Panc1 (cell line): ENCODE measurements around the gene TRIM2. TPM values are rescaled to one million over a fixed set of nuclear protein-coding genes. Genes with fewer than 3 reads are reported as not detected.

Experiments used
- ATAC-seq: fragments of 200-7000 bp; cut with Tn5 transposase; 2 replicates; pipeline ENCODE4 v1.9.1; 2020; ENCODE audit warnings: mild to moderate bottlenecking, moderate library complexity
- BruUV-seq: library from RNA; stranded (reverse); fragments of 400-500 nt; replicated peaks from 2 replicates; lab custom pipeline; 2021; lab: Mats Ljungman, UMichigan
- CTCF ChIA-PET: fragments of 300-600 bp; sonication (Branson Sonifier 250); formaldehyde crosslinking; loops from one replicate; lab custom pipeline; 2022; ENCODE audit warnings: antibody characterized with exemption; lab: Charles Lee
- POLR2A ChIA-PET: fragments of 300-600 bp; sonication (Branson Sonifier 250); formaldehyde crosslinking; loops from one replicate; lab custom pipeline; 2022; ENCODE audit warnings: antibody characterized with exemption; lab: Charles Lee
- DNase-seq: peaks from one replicate; pipeline ENCODE4 v3.0.0-alpha.2; 2010; ENCODE audit warnings: low read depth, low spot score
- H3K27ac ChIP-seq: 2 replicates; pipeline ENCODE4 v1.5.1; 2011; ENCODE audit warnings: mild to moderate bottlenecking, low read length, inconsistent platforms
- H3K27me3 ChIP-seq: fragments of 200-500 bp; sonication (Bioruptor generic); 2 replicates; pipeline ENCODE4 v1.6.0; 2014; ENCODE audit warnings: low read length, inconsistent platforms; ENCODE audit not compliant: control insufficient read depth, insufficient read depth
- H3K36me3 ChIP-seq: fragments of 200-500 bp; sonication (Bioruptor generic); 2 replicates; pipeline ENCODE4 v1.5.1; 2014; ENCODE audit warnings: inconsistent platforms, mild to moderate bottlenecking, low read length, moderate library complexity; ENCODE audit not compliant: control insufficient read depth, insufficient read depth
- H3K4me1 ChIP-seq: 2 replicates; pipeline ENCODE4 v1.5.1; 2011; ENCODE audit warnings: inconsistent platforms, mild to moderate bottlenecking, low read length, moderate library complexity; ENCODE audit not compliant: control insufficient read depth, insufficient read depth
- H3K4me3 ChIP-seq, 2 experiments: 2 replicates each; pipeline ENCODE4 v1.5.1; 2011 to 2012; ENCODE audit warnings: low read depth in 2 of 2, low read length in 2 of 2, mild to moderate bottlenecking in 2 of 2, inconsistent platforms in 1 of 2, moderate library complexity in 1 of 2
- H3K9me3 ChIP-seq: fragments of 200-500 bp; sonication (Bioruptor generic); 2 replicates; pipeline ENCODE4 v1.5.1; 2014; ENCODE audit warnings: low read depth, mild to moderate bottlenecking, inconsistent platforms, low read length, moderate library complexity; ENCODE audit not compliant: control insufficient read depth, insufficient read depth
- POLR2AphosphoS5 ChIP-seq: IDR thresholded peaks from 2 replicates; pipeline ENCODE4 v1.6.1; 2012; ENCODE audit warnings: mild to moderate bottlenecking, low read depth, low read length, moderate library complexity
- SIN3A ChIP-seq: IDR thresholded peaks from 2 replicates; pipeline ENCODE4 v1.6.1; 2012; ENCODE audit warnings: low read depth, mild to moderate bottlenecking, low read length, moderate library complexity, borderline replicate concordance; ENCODE audit not compliant: insufficient read depth
- TCF7L2 ChIP-seq: IDR thresholded peaks from 2 replicates; pipeline ENCODE4 v1.6.1; 2011; ENCODE audit warnings: mild to moderate bottlenecking, low read depth, low read length, inconsistent platforms
- in situ Hi-C: cut with HindIII; loops from 2 replicates; pipeline ENCODE4 v1.10.0; 2016; ENCODE audit warnings: low sequenced_read_pairs, low pct_unique_long_range_greater_than_20kb
- intact Hi-C: fragments of 100-400 bp; cut with micrococcal nuclease; formaldehyde crosslinking; loops from one replicate; pipeline ENCODE4 v1.10.0; 2022; ENCODE audit not compliant: unreplicated experiment
- total RNA-seq: library from RNA; stranded (reverse); gene quantifications from one replicate; pipeline ENCODE4 v1.2.1, GENCODE V29; 2021; ENCODE audit not compliant: unreplicated experiment
- TF ChIP-seq, protein P1 (sequence below), 2 experiments: IDR thresholded peaks; 2 replicates each; pipeline ENCODE4 v1.6.1; 2011 to 2012; ENCODE audit warnings: low read depth in 2 of 2, control low read depth in 1 of 2, low read length in 1 of 2, mild to moderate bottlenecking in 1 of 2, moderate library complexity in 1 of 2; ENCODE audit not compliant: insufficient read depth in 1 of 2
- TF ChIP-seq, protein P2 (sequence below): fragments of 450-650 bp; IDR thresholded peaks from 2 replicates; pipeline ENCODE4 v1.5.1; 2017; ENCODE audit warnings: mild to moderate bottlenecking

The TRIM2 gene
- total RNA-seq, 1 experiment from 2014 or later, result 18.9 TPM

DNA sequence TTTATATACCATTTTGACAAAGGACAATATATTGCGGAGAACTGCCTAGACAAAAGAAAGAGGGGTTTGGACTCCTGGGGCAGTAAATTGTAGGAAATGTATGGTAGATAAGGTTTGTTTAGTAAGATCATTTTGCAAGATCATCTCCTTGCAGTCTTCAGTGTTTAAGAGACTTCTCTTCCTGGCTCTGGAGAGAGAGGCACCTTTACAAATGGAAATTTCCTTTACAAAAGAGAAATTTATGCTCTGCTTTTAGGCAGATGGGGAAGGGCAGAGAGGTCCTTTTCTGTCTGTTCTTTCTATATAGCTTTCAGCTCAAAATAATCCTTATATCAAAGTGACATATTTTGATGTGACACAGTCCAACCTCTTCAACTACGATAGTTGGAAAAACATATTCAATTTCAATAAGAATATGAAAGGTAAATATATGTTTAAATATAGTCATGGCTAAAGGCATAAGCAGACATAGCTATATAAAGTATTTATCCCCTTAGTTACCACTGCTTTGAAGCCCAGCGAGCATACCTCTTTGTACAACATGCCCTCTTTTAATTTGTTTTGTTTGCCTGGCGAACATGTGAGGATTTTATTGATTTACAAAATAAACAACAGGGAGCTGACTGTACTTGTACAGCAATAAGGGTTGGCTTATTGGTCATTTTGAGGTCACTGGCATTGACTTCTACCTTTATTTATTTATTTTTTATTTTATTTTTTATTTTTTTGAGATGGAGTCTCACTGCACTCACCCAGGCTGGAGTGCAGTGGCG is 65.2 kb downstream of the TRIM2 start:
- Histone ChIP-seq H3K27ac (peak overlapping the region; percentile 17; the same call in 1 of the 2 replicates), H3K27me3 (no peaks in the 10 kb centered on the region), H3K4me1 (peaks cover 4% of the 10 kb centered on the region; the same call in 1 of the 2 replicates), H3K36me3 (no peaks in the 10 kb centered on the region), H3K9me3 (no peaks in the 10 kb centered on the region), H3K4me3 (no peak overlapping the region)
- in situ Hi-C loops (no loop called here), intact Hi-C loops (no loop called here)
- DNase-seq, result no peak
- ChIA-PET POLR2A (no interaction called here), CTCF (no interaction called here)
- TF ChIP-seq SIN3A (no peak), TCF7L2 (peak; percentile 61; the same call in 1 of the 2 replicates)
- BruUV-seq, result no TSS peak
- peak; percentile 83 for ATAC-seq

DNA sequence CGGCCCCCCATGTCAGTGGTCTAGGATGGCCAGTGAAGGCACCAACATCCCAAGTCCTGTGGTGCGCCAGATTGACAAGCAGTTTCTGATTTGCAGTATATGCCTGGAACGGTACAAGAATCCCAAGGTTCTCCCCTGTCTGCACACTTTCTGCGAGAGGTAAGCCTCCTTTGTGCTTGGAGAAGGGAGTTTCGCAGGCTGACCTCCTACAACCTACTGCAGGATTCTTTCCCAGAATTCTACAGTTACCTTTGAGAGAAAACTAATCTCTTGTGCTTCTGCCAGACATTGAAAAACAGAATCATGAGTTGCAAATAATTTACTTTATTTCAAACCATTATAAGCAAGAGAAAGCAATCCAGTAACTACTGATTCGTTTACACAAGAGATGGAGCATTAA is 66.1 kb downstream of the TRIM2 start:
- in situ Hi-C loops, result no loop called here
- ChIA-PET CTCF (no interaction called here), POLR2A (no interaction called here)
- intact Hi-C loops, result no loop called here
- H3K4me1 ChIP-seq, result peaks cover 4% of the 10 kb centered on the region; the same call in 1 of the 2 replicates
- no peak overlapping the region; the same call in 1 of the 2 replicates for H3K27ac ChIP-seq
- H3K36me3 ChIP-seq, result no peaks in the 10 kb centered on the region
- H3K9me3 ChIP-seq, result no peaks in the 10 kb centered on the region
- DNase-seq, result no peak
- no peaks in the 10 kb centered on the region for H3K27me3 ChIP-seq
- ATAC-seq, result no peak
- BruUV-seq, result no TSS peak
- TF ChIP-seq TCF7L2, result no peak
- TF ChIP-seq, protein P1, sequence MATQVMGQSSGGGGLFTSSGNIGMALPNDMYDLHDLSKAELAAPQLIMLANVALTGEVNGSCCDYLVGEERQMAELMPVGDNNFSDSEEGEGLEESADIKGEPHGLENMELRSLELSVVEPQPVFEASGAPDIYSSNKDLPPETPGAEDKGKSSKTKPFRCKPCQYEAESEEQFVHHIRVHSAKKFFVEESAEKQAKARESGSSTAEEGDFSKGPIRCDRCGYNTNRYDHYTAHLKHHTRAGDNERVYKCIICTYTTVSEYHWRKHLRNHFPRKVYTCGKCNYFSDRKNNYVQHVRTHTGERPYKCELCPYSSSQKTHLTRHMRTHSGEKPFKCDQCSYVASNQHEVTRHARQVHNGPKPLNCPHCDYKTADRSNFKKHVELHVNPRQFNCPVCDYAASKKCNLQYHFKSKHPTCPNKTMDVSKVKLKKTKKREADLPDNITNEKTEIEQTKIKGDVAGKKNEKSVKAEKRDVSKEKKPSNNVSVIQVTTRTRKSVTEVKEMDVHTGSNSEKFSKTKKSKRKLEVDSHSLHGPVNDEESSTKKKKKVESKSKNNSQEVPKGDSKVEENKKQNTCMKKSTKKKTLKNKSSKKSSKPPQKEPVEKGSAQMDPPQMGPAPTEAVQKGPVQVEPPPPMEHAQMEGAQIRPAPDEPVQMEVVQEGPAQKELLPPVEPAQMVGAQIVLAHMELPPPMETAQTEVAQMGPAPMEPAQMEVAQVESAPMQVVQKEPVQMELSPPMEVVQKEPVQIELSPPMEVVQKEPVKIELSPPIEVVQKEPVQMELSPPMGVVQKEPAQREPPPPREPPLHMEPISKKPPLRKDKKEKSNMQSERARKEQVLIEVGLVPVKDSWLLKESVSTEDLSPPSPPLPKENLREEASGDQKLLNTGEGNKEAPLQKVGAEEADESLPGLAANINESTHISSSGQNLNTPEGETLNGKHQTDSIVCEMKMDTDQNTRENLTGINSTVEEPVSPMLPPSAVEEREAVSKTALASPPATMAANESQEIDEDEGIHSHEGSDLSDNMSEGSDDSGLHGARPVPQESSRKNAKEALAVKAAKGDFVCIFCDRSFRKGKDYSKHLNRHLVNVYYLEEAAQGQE (IDR thresholded peaks at IDR 0.05; ENCODE audit: insufficient read depth in 1 of 2, low read depth in 2 of 2, low read length in 1 of 2), result no peak
- no peak for TF ChIP-seq POLR2AphosphoS5
- TF ChIP-seq, protein P2, sequence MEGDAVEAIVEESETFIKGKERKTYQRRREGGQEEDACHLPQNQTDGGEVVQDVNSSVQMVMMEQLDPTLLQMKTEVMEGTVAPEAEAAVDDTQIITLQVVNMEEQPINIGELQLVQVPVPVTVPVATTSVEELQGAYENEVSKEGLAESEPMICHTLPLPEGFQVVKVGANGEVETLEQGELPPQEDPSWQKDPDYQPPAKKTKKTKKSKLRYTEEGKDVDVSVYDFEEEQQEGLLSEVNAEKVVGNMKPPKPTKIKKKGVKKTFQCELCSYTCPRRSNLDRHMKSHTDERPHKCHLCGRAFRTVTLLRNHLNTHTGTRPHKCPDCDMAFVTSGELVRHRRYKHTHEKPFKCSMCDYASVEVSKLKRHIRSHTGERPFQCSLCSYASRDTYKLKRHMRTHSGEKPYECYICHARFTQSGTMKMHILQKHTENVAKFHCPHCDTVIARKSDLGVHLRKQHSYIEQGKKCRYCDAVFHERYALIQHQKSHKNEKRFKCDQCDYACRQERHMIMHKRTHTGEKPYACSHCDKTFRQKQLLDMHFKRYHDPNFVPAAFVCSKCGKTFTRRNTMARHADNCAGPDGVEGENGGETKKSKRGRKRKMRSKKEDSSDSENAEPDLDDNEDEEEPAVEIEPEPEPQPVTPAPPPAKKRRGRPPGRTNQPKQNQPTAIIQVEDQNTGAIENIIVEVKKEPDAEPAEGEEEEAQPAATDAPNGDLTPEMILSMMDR, result no peak
- TF ChIP-seq SIN3A, result no peak
- H3K4me3 ChIP-seq, result no peak overlapping the region

DNA sequence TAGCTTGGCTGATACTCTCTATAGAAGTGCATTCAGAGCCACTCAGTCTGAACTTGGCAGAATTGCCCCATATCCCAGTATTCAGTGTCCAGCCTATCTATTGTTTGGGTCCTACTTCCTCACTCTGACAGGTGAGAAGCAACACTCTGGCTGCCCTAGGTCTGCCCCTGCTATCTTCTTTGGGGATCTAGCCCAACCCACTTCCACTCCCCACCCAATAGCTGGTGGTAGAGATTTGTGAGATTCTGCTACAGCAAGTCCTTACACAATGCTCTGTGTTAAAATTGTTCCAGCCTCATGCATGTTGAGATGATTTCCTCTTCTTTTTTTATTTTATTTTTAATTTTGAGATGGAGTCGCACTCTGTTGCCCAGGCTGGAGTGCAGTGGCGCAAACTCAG is 67.6 kb downstream of the TRIM2 start:
- H3K4me1 ChIP-seq, result peaks cover 4% of the 10 kb centered on the region; the same call in 1 of the 2 replicates
- no peaks in the 10 kb centered on the region for H3K36me3 ChIP-seq
- TF ChIP-seq TCF7L2 (no peak), POLR2AphosphoS5 (no peak), SIN3A (no peak)
- TF ChIP-seq, protein P2, result no peak
- TF ChIP-seq, protein P1 (IDR thresholded peaks at IDR 0.05; ENCODE audit: insufficient read depth in 1 of 2, low read depth in 2 of 2, low read length in 1 of 2), result no peak
- intact Hi-C loops (no loop called here), in situ Hi-C loops (no loop called here)
- ATAC-seq, result no peak
- DNase-seq, result no peak
- ChIA-PET CTCF (interaction anchor here (0.6 kb wide), 1 partner anchor 8 kb away, joined by 4 read pairs; no protein-coding TSS in a partner anchor), POLR2A (no interaction called here)
- H3K9me3 ChIP-seq, result no peaks in the 10 kb centered on the region
- H3K27me3 ChIP-seq, result no peaks in the 10 kb centered on the region
- BruUV-seq, result no TSS peak
- no peak overlapping the region for H3K27ac ChIP-seq
- no peak overlapping the region for H3K4me3 ChIP-seq
